ENCODE results near the gene RNLS.

DNA sequence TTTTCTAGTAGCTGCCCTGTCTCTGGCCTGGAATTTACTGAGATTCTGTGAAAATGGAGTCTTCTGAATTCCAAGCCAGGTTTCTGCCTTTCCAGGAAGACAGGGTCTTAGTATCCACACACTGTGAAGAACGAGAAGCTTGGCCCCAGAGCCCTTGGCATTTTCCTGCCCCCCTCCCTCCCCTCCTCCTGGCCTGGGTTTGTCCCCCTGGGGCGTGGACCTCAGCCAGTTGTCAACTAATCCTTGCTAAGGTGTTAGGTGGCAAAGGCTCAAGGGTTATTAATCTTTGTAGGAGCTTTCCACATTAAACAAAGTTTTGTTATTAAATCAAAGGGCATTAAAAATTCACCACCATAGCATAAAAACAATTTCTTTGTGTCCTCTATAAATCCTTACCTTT lies 329.5 kb downstream of the RNLS start:
- TF ChIP-seq CTCF (IDR thresholded peaks at IDR 0.05) (no peak), POLR2A (IDR thresholded peaks at IDR 0.05) (no peak)

Data from thyroid gland (tissue), 4 donors.